ENCODE results near the gene CPLX1. TPM values are rescaled to one million over a fixed set of nuclear protein-coding genes. Genes with fewer than 3 reads are reported as not detected.

CPLX1 gene
- total and polyA plus RNA-seq, 2 experiments from 2014 or later: 0.79 to 1.8 TPM

DNA sequence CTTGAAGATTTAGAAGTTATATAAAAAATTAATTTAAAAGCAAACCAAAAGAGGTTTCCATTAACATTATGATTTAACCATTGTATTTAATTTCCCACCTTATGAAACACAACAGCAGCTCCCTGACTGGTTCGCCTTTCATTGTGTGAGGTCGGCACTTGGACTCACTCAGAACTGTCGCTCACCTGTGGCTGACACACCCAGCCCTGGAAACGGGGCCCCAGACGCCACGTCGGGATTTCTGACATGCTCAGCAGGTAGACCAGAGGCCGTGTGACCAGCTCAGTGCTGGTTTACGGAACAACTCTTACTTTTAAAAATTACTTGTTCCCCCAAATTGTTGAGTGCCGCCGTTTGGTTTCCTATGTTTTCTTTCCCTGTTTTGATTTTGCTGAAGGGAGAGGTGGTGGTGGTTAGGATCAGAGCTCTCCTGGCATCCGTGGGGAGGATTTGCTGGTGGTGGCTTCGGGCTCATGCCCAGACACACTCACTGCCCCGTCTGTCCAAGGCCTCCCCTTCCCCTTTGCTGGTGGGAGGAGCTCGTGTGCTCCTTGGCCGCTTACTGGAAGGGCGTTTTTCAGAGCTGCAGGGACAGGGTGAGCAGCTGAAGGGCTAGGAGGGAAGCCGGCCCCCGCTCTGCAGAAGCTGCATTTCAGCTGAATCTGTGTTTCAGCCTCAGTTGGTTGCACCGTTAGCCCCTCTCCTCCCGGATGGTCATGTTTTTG, 59.2 kb downstream of the CPLX1 start:
- Histone ChIP-seq H3K9me3 (ENCODE audit: low read depth) (no peaks in the 10 kb centered on the region), H3K27me3 (no peaks in the 10 kb centered on the region), H3K36me3 (peaks cover 10% of the 10 kb centered on the region), H3K4me3 (no peak overlapping the region), H3K4me1 (ENCODE audit: low read depth) (no peaks in the 10 kb centered on the region), H3K27ac (peak overlapping the region; percentile 64)
- DNase-seq (ENCODE audit: low read depth in 1 of 2, low spot score in 1 of 2): no peak
- TF ChIP-seq, protein P1, sequence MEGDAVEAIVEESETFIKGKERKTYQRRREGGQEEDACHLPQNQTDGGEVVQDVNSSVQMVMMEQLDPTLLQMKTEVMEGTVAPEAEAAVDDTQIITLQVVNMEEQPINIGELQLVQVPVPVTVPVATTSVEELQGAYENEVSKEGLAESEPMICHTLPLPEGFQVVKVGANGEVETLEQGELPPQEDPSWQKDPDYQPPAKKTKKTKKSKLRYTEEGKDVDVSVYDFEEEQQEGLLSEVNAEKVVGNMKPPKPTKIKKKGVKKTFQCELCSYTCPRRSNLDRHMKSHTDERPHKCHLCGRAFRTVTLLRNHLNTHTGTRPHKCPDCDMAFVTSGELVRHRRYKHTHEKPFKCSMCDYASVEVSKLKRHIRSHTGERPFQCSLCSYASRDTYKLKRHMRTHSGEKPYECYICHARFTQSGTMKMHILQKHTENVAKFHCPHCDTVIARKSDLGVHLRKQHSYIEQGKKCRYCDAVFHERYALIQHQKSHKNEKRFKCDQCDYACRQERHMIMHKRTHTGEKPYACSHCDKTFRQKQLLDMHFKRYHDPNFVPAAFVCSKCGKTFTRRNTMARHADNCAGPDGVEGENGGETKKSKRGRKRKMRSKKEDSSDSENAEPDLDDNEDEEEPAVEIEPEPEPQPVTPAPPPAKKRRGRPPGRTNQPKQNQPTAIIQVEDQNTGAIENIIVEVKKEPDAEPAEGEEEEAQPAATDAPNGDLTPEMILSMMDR (IDR thresholded peaks at IDR 0.05; ENCODE audit: low read depth, low read length): no peak

DNA sequence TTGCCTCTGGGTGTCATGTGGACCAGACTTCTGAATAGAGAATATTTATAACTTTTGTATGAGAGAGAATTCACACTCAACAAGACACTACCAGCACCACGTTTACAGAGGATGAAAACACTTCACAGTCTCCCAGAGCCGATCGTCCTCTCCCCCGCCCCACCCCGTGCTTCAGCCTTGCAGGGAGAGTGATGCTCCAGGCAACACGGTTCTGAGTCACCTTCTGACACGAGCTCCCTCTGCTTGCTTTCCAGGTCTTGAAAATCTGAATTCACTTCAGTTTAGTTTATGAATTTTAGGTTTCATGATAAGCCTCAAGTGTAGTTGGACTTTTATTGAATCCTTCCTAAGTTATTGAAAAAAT, 59.8 kb downstream of the CPLX1 start:
- Histone ChIP-seq H3K27ac (peak overlapping the region; percentile 64), H3K9me3 (ENCODE audit: low read depth) (no peaks in the 10 kb centered on the region), H3K36me3 (peaks cover 10% of the 10 kb centered on the region), H3K4me3 (no peak overlapping the region), H3K4me1 (ENCODE audit: low read depth) (no peaks in the 10 kb centered on the region), H3K27me3 (no peaks in the 10 kb centered on the region)
- TF ChIP-seq, protein P1 (IDR thresholded peaks at IDR 0.05; ENCODE audit: low read depth, low read length): no peak
- peak in 1 of 2 donors; percentile 33 for DNase-seq (ENCODE audit: low read depth in 1 of 2, low spot score in 1 of 2)

GRCh38 chr4:764405-765169, 61.3 kb downstream of the CPLX1 start:
- no peaks in the 10 kb centered on the region for H3K27me3 ChIP-seq
- no peak for DNase-seq (ENCODE audit: low read depth in 1 of 2, low spot score in 1 of 2)
- no peak overlapping the region for H3K4me3 ChIP-seq
- peaks cover 4% of the 10 kb centered on the region for H3K4me1 ChIP-seq (ENCODE audit: low read depth)
- TF ChIP-seq, protein P1 (IDR thresholded peaks at IDR 0.05; ENCODE audit: low read depth, low read length): no peak
- H3K9me3 ChIP-seq (ENCODE audit: low read depth): no peaks in the 10 kb centered on the region
- H3K36me3 ChIP-seq: peaks cover 14% of the 10 kb centered on the region
- H3K27ac ChIP-seq: peak overlapping the region; percentile 74

DNA sequence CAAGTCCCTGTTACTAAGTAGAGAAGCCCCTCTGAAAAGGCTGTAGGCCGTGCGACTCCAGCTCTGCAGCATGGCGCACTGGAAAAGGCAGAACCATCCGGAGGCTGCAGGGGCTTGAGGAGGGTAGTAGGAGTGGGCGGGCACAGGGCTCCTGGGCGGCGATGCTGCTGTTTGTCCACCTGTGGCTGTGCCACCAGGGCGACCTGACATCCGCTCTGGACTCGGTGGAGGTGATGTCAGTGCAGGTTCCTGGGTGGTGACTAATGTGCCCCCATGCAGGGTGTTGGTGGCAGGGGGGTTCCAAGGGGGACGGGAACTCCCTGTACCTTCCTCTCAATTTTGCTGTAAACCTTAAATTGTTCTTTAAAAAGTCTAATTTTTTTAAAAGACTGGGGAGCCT, 62.0 kb downstream of the CPLX1 start:
- TF ChIP-seq, protein P1 (IDR thresholded peaks at IDR 0.05; ENCODE audit: low read depth, low read length): no peak
- Histone ChIP-seq H3K27ac (peak overlapping the region; percentile 74), H3K4me3 (no peak overlapping the region)

DNA sequence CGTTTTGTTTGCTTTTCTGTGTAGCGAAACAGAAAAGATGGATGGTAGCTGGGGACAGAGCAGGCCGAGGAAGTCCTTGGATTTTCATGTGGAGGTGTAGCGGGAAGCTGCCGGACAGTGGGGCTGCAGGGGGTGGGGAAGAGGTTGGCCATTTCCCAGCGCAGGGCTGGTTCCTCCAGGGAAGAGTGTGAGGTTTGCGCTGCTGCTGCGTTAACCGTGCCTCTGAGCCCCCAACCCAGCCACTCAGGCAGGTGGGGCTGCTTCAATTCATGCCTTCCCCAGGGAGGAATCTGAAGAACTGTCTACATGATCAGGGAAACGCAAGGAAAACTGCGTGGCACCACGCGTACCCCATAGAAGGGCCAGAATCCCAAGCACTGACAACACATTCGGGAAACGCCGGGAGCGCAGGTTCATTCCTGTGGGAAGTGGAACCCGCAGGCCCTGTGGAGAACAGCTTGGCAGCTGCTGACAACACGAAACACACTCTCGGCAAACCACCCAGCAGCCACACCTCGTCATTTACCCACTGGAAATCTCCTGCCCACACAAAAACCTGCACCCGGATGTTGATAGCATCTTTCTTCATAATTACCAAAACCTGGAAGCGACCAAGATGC, 62.6 kb downstream of the CPLX1 start:
- peaks cover 12% of the 10 kb centered on the region for H3K36me3 ChIP-seq
- no peak for DNase-seq (ENCODE audit: low read depth in 1 of 2, low spot score in 1 of 2)
- TF ChIP-seq, protein P1 (IDR thresholded peaks at IDR 0.05; ENCODE audit: low read depth, low read length): no peak
- peak overlapping the region; percentile 74 for H3K27ac ChIP-seq
- H3K27me3 ChIP-seq: no peaks in the 10 kb centered on the region
- H3K9me3 ChIP-seq (ENCODE audit: low read depth): no peaks in the 10 kb centered on the region
- no peak overlapping the region for H3K4me3 ChIP-seq
- peaks cover 4% of the 10 kb centered on the region for H3K4me1 ChIP-seq (ENCODE audit: low read depth)

More for the DNA sequence above, 62.0 kb downstream of the CPLX1 start:
- Histone ChIP-seq H3K36me3 (peaks cover 14% of the 10 kb centered on the region), H3K4me1 (ENCODE audit: low read depth) (peaks cover 4% of the 10 kb centered on the region), H3K27me3 (no peaks in the 10 kb centered on the region), H3K9me3 (ENCODE audit: low read depth) (no peaks in the 10 kb centered on the region)
- DNase-seq (ENCODE audit: low read depth in 1 of 2, low spot score in 1 of 2): no peak
